ENCODE measurements around the gene MDN1. TPM values are rescaled to one million over a fixed set of nuclear protein-coding genes. Genes with fewer than 3 reads are reported as not detected.
A peak's percentile ranks its signal among the peaks of the same experiment; 100 is the strongest.

The MDN1 gene
- total RNA-seq, 1 experiment from 2014 or later = 117 TPM

DNA sequence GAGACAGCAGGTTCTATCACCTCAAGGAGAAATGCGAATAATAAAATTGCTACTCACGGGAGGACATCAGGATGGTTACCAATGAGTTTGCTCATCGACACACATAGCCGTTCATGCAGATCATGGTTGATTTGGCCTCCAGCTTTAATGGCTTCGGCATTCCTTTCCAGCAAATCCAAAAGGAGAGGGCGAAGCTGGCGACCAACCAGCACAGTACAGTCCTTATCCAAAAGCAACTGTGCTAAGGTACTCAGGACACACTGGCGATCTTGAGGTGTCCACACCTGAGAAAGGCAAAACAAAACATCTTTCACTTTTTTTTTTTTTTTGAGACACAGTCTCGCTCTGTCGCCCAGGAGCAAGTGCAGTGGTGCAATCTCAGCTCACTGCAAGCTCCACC is 16.3 kb downstream of the MDN1 start:
- no peaks in the 10 kb centered on the region for H3K23me2 ChIP-seq (ENCODE audit: insufficient read length, low read depth, low read length, poor library complexity, severe bottlenecking)
- no peak overlapping the region for H2AFZ ChIP-seq (ENCODE audit: low read length)
- H3K4me2 ChIP-seq (ENCODE audit: insufficient read depth, insufficient read length, low read length) = no peak overlapping the region
- H3K4me1 Mint-ChIP-seq = peaks cover 32 to 45% of the 10 kb centered on the region in 2 experiments
- no peak overlapping the region for H2BK20ac ChIP-seq (ENCODE audit: low read depth, low read length, poor library complexity, severe bottlenecking)
- H3K4me1 ChIP-seq (ENCODE audit: insufficient read depth, low read length) = no peaks in the 10 kb centered on the region; the same call in 1 of the 2 replicates
- H3T11ph ChIP-seq (ENCODE audit: low read length) = no peak overlapping the region
- H4K5ac ChIP-seq (ENCODE audit: insufficient read length, low read depth, low read length) = no peak overlapping the region
- H2AK5ac ChIP-seq (ENCODE audit: insufficient read length, low read length) = no peak overlapping the region
- H3K36me3 Mint-ChIP-seq (ENCODE audit: insufficient read depth in 1 of 3, low read depth in 3 of 3) = peaks cover 38 to 50% (median 45%) of the 10 kb centered on the region in 3 experiments
- no peak overlapping the region for H3K18ac ChIP-seq (ENCODE audit: insufficient read length, low read depth, low read length)
- H3K27ac Mint-ChIP-seq = peak overlapping the region in 1 of 3 experiments; percentile 67; a peak in 2 of 7 replicates
- no peaks in the 10 kb centered on the region for H4K20me1 ChIP-seq (ENCODE audit: control insufficient read depth, insufficient read depth, insufficient read length)
- no peak overlapping the region for H2BK15ac ChIP-seq (ENCODE audit: low read depth, low read length)
- no peaks in the 10 kb centered on the region for H3K9me3 ChIP-seq (ENCODE audit: control insufficient read depth, low read depth, low read length)
- no peak for DNase-seq
- no peak overlapping the region for H4K8ac ChIP-seq (replicated peaks; ENCODE audit: insufficient read length, low read depth, low read length)
- H3K27me3 ChIP-seq (ENCODE audit: insufficient read depth, low read length) = no peaks in the 10 kb centered on the region
- no peak overlapping the region for H3K14ac ChIP-seq (ENCODE audit: insufficient read depth, low read length)
- H4K91ac ChIP-seq (ENCODE audit: insufficient read length, low read depth, low read length) = no peak overlapping the region
- no peak overlapping the region for H3K4me3 Mint-ChIP-seq
- peaks cover 5% of the 10 kb centered on the region for H3K79me1 ChIP-seq (ENCODE audit: insufficient read depth, low read depth, low read length, poor library complexity, severe bottlenecking)
- no peak overlapping the region for H2BK12ac ChIP-seq (ENCODE audit: insufficient read length, low read depth, low read length)
- H3K27ac ChIP-seq (ENCODE audit: insufficient read length, low read depth, low read length) = no peak overlapping the region
- peaks cover 22% of the 10 kb centered on the region; the same call in 1 of the 2 replicates for H3K79me2 ChIP-seq (ENCODE audit: insufficient read depth, low read length)
- WGBS (ENCODE audit: extremely low coverage, insufficient read length, low lambda C conversion rate) = no CpG with 5 or more reads among the region's 10 CpGs
- H3K27me3 Mint-ChIP-seq (ENCODE audit: low read depth) = no peaks in the 10 kb centered on the region
- H2BK5ac ChIP-seq (ENCODE audit: insufficient read length, low read length) = no peak overlapping the region
- no peaks in the 10 kb centered on the region for H3K9me3 Mint-ChIP-seq
- no peak overlapping the region for H3K23ac ChIP-seq (ENCODE audit: insufficient read length, low read depth, low read length)
- TF ChIP-seq CTCF (conservative IDR thresholded peaks at IDR 0.05) = no peak
- H3K9ac ChIP-seq (ENCODE audit: extremely low read depth, insufficient read length, low read length) = no peak overlapping the region
- H3K4ac ChIP-seq (ENCODE audit: low read depth, low read length) = no peak overlapping the region
- no peak overlapping the region for H2BK120ac ChIP-seq (ENCODE audit: low read depth, low read length, poor library complexity, severe bottlenecking)
- no peak overlapping the region for H3K56ac ChIP-seq (ENCODE audit: insufficient read length, low read depth, low read length)
